ENCODE data around the gene HAAO. TPM values are rescaled to one million over a fixed set of nuclear protein-coding genes. Genes with fewer than 3 reads are reported as not detected.

Gene HAAO
- total and polyA plus RNA-seq, 2 experiments from 2014 or later = 2.6 to 3.2 TPM

DNA sequence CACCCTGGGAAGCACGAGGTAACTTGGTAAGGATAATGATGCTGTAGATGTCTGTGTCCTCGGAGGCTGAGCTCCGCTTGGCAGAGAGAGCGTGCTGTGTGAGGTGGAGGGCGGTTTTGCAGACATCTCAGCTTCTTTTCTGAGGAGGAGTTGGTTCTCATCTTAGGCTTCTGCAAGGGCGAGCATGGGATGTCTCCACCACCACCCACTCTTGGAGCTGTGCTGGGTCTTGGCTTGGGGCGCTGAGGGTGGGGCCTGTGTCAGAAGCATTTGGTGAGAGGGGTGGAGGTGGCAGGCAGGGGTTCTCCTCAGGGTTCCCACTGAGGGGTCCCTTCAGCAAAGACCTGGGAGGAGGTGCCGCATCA lies 37.6 kb downstream of the HAAO start (continued):
- TF ChIP-seq STAT1 (IDR thresholded peaks at IDR 0.05; ENCODE audit: unreplicated experiment) (no peak), ZNF114 (CRISPR knock-in tag; IDR thresholded peaks at IDR 0.05) (no peak), JUNB (IDR thresholded peaks at IDR 0.05; ENCODE audit: unreplicated experiment) (no peak), NANOG (IDR thresholded peaks at IDR 0.05; ENCODE audit: borderline replicate concordance) (no peak), EZH2phosphoT487 (IDR thresholded peaks at IDR 0.05; ENCODE audit: unreplicated experiment) (no peak), ZNF331 (CRISPR knock-in tag; IDR thresholded peaks at IDR 0.05; ENCODE audit: low read depth) (no peak), POLR2AphosphoS5 (IDR thresholded peaks at IDR 0.05; ENCODE audit: low read depth) (no peak), EZH2 (IDR thresholded peaks at IDR 0.05; ENCODE audit: low read depth, unreplicated experiment) (no peak), CREB1 (CRISPR knock-in tag; IDR thresholded peaks at IDR 0.05; ENCODE audit: low read depth) (no peak)

DNA sequence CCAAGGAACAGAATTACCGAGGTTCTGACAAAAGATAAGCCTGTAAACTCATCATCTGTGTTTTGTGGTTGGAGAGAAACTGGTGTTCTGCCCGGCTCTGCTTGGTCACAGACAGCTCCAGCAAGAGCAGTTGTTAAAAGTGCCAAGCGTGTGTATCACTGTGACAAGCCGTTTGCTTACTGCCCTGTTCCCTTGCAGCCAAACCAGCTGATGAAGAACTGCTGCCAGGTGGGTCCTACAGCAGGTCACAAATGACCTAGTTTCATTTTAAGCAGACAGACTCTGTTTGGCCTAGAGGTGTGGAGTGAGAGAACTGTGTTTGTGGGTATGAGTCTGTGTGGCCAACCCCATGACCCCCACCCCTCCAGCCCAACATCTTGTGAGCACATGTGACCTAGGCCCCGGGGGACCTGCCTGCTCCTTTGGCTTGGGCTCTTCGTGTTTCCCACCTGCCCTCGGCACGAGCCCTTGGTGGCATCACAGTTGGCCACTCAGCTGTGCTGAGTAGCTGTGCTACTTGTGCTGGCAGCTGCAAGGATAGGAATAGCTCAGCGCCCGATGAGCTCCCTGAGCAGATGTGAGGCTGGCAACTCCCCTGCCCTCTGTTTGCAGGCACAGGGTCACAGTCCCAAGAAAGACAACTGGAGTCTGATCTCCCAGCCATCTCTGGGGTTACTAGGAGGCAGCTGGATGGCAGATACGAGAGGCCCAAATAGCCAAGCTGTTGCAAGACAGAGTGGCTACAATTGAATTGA lies 38.2 kb downstream of the HAAO start:
- H3F3A ChIP-seq (replicated peaks; ENCODE audit: low read depth) = no peaks in the 10 kb centered on the region
- ATAC-seq (no peak), DNase-seq (ENCODE audit: low spot score) (no peak)
- Mint-ChIP-seq H3K9me3 (no peaks in the 10 kb centered on the region), H3K27me3 (ENCODE audit: insufficient read depth, low read depth, poor library complexity) (peaks cover 8% of the 10 kb centered on the region), H3K27ac (no peak overlapping the region), H3K4me1 (peaks cover 13% of the 10 kb centered on the region), H3K36me3 (ENCODE audit: low read depth) (no peaks in the 10 kb centered on the region; the same call in 2 of the 3 replicates), H3K4me3 (no peak overlapping the region)
- H3K27ac ChIP-seq (ENCODE audit: low read depth) = no peak overlapping the region
- no peak overlapping the region for H3K4me3 ChIP-seq
- no peak for TF ChIP-seq JUNB (IDR thresholded peaks at IDR 0.05; ENCODE audit: unreplicated experiment)
- no peak for TF ChIP-seq POLR2AphosphoS5 (IDR thresholded peaks at IDR 0.05; ENCODE audit: low read depth)
- TF ChIP-seq, protein P1, sequence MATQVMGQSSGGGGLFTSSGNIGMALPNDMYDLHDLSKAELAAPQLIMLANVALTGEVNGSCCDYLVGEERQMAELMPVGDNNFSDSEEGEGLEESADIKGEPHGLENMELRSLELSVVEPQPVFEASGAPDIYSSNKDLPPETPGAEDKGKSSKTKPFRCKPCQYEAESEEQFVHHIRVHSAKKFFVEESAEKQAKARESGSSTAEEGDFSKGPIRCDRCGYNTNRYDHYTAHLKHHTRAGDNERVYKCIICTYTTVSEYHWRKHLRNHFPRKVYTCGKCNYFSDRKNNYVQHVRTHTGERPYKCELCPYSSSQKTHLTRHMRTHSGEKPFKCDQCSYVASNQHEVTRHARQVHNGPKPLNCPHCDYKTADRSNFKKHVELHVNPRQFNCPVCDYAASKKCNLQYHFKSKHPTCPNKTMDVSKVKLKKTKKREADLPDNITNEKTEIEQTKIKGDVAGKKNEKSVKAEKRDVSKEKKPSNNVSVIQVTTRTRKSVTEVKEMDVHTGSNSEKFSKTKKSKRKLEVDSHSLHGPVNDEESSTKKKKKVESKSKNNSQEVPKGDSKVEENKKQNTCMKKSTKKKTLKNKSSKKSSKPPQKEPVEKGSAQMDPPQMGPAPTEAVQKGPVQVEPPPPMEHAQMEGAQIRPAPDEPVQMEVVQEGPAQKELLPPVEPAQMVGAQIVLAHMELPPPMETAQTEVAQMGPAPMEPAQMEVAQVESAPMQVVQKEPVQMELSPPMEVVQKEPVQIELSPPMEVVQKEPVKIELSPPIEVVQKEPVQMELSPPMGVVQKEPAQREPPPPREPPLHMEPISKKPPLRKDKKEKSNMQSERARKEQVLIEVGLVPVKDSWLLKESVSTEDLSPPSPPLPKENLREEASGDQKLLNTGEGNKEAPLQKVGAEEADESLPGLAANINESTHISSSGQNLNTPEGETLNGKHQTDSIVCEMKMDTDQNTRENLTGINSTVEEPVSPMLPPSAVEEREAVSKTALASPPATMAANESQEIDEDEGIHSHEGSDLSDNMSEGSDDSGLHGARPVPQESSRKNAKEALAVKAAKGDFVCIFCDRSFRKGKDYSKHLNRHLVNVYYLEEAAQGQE (IDR thresholded peaks at IDR 0.05; ENCODE audit: unreplicated experiment) = no peak
- no peak for TF ChIP-seq NANOG (IDR thresholded peaks at IDR 0.05; ENCODE audit: borderline replicate concordance)
- TF ChIP-seq, protein P2, sequence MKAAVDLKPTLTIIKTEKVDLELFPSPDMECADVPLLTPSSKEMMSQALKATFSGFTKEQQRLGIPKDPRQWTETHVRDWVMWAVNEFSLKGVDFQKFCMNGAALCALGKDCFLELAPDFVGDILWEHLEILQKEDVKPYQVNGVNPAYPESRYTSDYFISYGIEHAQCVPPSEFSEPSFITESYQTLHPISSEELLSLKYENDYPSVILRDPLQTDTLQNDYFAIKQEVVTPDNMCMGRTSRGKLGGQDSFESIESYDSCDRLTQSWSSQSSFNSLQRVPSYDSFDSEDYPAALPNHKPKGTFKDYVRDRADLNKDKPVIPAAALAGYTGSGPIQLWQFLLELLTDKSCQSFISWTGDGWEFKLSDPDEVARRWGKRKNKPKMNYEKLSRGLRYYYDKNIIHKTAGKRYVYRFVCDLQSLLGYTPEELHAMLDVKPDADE (IDR thresholded peaks at IDR 0.05) = no peak
- no peak for TF ChIP-seq EZH2phosphoT487 (IDR thresholded peaks at IDR 0.05; ENCODE audit: unreplicated experiment)
- TF ChIP-seq, protein P3, sequence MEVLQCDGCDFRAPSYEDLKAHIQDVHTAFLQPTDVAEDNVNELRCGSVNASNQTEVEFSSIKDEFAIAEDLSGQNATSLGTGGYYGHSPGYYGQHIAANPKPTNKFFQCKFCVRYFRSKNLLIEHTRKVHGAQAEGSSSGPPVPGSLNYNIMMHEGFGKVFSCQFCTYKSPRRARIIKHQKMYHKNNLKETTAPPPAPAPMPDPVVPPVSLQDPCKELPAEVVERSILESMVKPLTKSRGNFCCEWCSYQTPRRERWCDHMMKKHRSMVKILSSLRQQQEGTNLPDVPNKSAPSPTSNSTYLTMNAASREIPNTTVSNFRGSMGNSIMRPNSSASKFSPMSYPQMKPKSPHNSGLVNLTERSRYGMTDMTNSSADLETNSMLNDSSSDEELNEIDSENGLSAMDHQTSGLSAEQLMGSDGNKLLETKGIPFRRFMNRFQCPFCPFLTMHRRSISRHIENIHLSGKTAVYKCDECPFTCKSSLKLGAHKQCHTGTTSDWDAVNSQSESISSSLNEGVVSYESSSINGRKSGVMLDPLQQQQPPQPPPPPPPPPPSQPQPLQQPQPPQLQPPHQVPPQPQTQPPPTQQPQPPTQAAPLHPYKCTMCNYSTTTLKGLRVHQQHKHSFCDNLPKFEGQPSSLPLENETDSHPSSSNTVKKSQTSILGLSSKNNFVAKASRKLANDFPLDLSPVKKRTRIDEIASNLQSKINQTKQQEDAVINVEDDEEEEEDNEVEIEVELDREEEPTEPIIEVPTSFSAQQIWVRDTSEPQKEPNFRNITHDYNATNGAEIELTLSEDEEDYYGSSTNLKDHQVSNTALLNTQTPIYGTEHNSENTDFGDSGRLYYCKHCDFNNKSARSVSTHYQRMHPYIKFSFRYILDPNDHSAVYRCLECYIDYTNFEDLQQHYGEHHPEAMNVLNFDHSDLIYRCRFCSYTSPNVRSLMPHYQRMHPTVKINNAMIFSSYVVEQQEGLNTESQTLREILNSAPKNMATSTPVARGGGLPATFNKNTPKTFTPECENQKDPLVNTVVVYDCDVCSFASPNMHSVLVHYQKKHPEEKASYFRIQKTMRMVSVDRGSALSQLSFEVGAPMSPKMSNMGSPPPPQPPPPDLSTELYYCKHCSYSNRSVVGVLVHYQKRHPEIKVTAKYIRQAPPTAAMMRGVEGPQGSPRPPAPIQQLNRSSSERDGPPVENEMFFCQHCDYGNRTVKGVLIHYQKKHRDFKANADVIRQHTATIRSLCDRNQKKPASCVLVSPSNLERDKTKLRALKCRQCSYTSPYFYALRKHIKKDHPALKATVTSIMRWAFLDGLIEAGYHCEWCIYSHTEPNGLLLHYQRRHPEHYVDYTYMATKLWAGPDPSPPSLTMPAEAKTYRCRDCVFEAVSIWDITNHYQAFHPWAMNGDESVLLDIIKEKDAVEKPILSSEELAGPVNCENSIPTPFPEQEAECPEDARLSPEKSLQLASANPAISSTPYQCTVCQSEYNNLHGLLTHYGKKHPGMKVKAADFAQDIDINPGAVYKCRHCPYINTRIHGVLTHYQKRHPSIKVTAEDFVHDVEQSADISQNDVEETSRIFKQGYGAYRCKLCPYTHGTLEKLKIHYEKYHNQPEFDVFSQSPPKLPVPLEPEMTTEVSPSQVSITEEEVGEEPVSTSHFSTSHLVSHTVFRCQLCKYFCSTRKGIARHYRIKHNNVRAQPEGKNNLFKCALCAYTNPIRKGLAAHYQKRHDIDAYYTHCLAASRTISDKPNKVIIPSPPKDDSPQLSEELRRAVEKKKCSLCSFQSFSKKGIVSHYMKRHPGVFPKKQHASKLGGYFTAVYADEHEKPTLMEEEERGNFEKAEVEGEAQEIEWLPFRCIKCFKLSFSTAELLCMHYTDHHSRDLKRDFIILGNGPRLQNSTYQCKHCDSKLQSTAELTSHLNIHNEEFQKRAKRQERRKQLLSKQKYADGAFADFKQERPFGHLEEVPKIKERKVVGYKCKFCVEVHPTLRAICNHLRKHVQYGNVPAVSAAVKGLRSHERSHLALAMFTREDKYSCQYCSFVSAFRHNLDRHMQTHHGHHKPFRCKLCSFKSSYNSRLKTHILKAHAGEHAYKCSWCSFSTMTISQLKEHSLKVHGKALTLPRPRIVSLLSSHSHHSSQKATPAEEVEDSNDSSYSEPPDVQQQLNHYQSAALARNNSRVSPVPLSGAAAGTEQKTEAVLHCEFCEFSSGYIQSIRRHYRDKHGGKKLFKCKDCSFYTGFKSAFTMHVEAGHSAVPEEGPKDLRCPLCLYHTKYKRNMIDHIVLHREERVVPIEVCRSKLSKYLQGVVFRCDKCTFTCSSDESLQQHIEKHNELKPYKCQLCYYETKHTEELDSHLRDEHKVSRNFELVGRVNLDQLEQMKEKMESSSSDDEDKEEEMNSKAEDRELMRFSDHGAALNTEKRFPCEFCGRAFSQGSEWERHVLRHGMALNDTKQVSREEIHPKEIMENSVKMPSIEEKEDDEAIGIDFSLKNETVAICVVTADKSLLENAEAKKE (CRISPR knock-in tag; IDR thresholded peaks at IDR 0.05) = no peak
- H3K36me3 ChIP-seq (ENCODE audit: insufficient read depth) = no peaks in the 10 kb centered on the region
- H3K4me1 ChIP-seq (ENCODE audit: insufficient read depth) = 0 out of 2 replicates have a peak, but pooled peaks cover 6% of the 10 kb centered on the region
- no peaks in the 10 kb centered on the region for H3K79me2 ChIP-seq (replicated peaks; ENCODE audit: insufficient read depth)
- no peaks in the 10 kb centered on the region for H3K27me3 ChIP-seq (ENCODE audit: insufficient read depth)
- no peak overlapping the region for H3K4me2 ChIP-seq
- H3K9me2 ChIP-seq (ENCODE audit: insufficient read depth) = no peaks in the 10 kb centered on the region
- H2AFZ ChIP-seq = no peak overlapping the region
- no peaks in the 10 kb centered on the region for H4K20me1 ChIP-seq (replicated peaks; ENCODE audit: insufficient read depth)
